ENCODE results near the gene OR4K17.

DNA sequence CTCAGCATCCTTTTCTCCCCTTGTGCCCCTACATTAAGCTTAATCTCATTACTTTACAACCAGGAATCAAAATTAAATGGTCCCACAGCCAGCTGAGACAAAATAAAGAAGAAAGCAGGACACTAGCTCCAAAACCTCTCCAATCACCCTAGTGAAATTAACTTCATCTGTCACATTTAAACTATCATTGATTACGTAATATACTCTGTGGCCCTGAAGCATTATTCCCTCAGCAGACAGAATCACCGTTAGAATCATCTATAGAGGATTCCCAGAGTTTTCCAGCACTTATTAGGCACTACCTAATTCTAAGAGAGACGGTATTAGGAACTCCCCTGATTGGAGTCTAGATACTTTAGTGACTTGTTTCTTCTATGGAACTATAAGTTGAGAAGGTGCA is at the start of gene OR4K17:
- TF ChIP-seq CTCF (IDR thresholded peaks at IDR 0.05; ENCODE audit: insufficient read depth, low read length) (no peak), POLR2AphosphoS5 (IDR thresholded peaks at IDR 0.05; ENCODE audit: low read depth) (no peak)
- TF ChIP-seq, protein P1, sequence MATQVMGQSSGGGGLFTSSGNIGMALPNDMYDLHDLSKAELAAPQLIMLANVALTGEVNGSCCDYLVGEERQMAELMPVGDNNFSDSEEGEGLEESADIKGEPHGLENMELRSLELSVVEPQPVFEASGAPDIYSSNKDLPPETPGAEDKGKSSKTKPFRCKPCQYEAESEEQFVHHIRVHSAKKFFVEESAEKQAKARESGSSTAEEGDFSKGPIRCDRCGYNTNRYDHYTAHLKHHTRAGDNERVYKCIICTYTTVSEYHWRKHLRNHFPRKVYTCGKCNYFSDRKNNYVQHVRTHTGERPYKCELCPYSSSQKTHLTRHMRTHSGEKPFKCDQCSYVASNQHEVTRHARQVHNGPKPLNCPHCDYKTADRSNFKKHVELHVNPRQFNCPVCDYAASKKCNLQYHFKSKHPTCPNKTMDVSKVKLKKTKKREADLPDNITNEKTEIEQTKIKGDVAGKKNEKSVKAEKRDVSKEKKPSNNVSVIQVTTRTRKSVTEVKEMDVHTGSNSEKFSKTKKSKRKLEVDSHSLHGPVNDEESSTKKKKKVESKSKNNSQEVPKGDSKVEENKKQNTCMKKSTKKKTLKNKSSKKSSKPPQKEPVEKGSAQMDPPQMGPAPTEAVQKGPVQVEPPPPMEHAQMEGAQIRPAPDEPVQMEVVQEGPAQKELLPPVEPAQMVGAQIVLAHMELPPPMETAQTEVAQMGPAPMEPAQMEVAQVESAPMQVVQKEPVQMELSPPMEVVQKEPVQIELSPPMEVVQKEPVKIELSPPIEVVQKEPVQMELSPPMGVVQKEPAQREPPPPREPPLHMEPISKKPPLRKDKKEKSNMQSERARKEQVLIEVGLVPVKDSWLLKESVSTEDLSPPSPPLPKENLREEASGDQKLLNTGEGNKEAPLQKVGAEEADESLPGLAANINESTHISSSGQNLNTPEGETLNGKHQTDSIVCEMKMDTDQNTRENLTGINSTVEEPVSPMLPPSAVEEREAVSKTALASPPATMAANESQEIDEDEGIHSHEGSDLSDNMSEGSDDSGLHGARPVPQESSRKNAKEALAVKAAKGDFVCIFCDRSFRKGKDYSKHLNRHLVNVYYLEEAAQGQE (IDR thresholded peaks at IDR 0.05; ENCODE audit: insufficient replicate concordance, low read depth): no peak
